Dendritic cell treated with granulocyte-macrophage colony-stimulating factor and Interleukin-4, amounts not matched to agents 40 ng/mL and 50 ng/mL, for 4 days (primary cell): ENCODE measurements around the gene PTBP3.
"Not testable (repeated sequence)": the region's sequence is repeated elsewhere in the genome, so short reads cannot be mapped to it uniquely, and the experiment has no call there.

Experiments used
- H3K27ac Mint-ChIP-seq: one replicate; pipeline ENCODE4 v1.8.0; 2022; ENCODE audit warnings: mild to moderate bottlenecking, mixed read lengths
- H3K27me3 Mint-ChIP-seq: one replicate; pipeline ENCODE4 v1.8.0; 2022; ENCODE audit warnings: mild to moderate bottlenecking, mixed read lengths
- H3K36me3 Mint-ChIP-seq: one replicate; pipeline ENCODE4 v1.8.0; 2022; ENCODE audit warnings: low read depth, mixed read lengths
- H3K4me1 Mint-ChIP-seq: one replicate; pipeline ENCODE4 v1.8.0; 2022; ENCODE audit warnings: low read depth, mixed read lengths
- H3K4me3 Mint-ChIP-seq: one replicate; pipeline ENCODE4 v1.8.0; 2022; ENCODE audit warnings: mild to moderate bottlenecking, moderate library complexity, mixed read lengths
- H3K9me3 Mint-ChIP-seq: one replicate; pipeline ENCODE4 v1.8.0; 2022; ENCODE audit warnings: mixed read lengths
- intact Hi-C: fragments of 100-400 bp; cut with micrococcal nuclease; formaldehyde crosslinking; loops from one replicate; pipeline ENCODE4 v1.15.0; 2022

PTBP3 gene

GRCh38 chr9:112224401-112225289, 108.8 kb downstream of the PTBP3 start:
- intact Hi-C loops, result no loop called here
- H3K4me1 Mint-ChIP-seq, result peaks cover 10% of the 10 kb centered on the region
- H3K27ac Mint-ChIP-seq, result peak overlapping the region; percentile 68
- H3K9me3 Mint-ChIP-seq, result no peaks in the 10 kb centered on the region
- no peak overlapping the region for H3K4me3 Mint-ChIP-seq
- H3K36me3 Mint-ChIP-seq, result peaks cover 91% of the 10 kb centered on the region
- H3K27me3 Mint-ChIP-seq, result no peaks in the 10 kb centered on the region

- no peak overlapping the region for H3K4me3 Mint-ChIP-seq
- no peaks in the 10 kb centered on the region for H3K4me1 Mint-ChIP-seq
- intact Hi-C loops, result loop anchor here (10.0 kb wide), 1 partner anchor 54 kb away; no protein-coding TSS in a partner anchor
- no peaks in the 10 kb centered on the region for H3K27me3 Mint-ChIP-seq
- H3K36me3 Mint-ChIP-seq, result peaks cover 81% of the 10 kb centered on the region
- H3K27ac Mint-ChIP-seq, result no peak overlapping the region
- no peaks in the 10 kb centered on the region for H3K9me3 Mint-ChIP-seq
Measured at GRCh38 chr9:112218908-112219307, 114.5 kb downstream of the PTBP3 start.

GRCh38 chr9:112212926-112213325, 120.5 kb downstream of the PTBP3 start:
- H3K27ac Mint-ChIP-seq, result no peak overlapping the region
- H3K36me3 Mint-ChIP-seq, result peaks cover 88% of the 10 kb centered on the region
- no peaks in the 10 kb centered on the region for H3K4me1 Mint-ChIP-seq
- intact Hi-C loops, result loop anchor here (10.0 kb wide), 1 partner anchor 48 kb away; no protein-coding TSS in a partner anchor
- H3K27me3 Mint-ChIP-seq, result no peaks in the 10 kb centered on the region
- peaks cover 17% of the 10 kb centered on the region for H3K9me3 Mint-ChIP-seq
- no peak overlapping the region for H3K4me3 Mint-ChIP-seq

GRCh38 chr9:112207451-112207850, 126.0 kb downstream of the PTBP3 start:
- H3K27me3 Mint-ChIP-seq, result no peaks in the 10 kb centered on the region
- H3K9me3 Mint-ChIP-seq, result peaks cover 24% of the 10 kb centered on the region
- H3K4me3 Mint-ChIP-seq, result no peak overlapping the region
- no peak overlapping the region for H3K27ac Mint-ChIP-seq
- no peaks in the 10 kb centered on the region for H3K4me1 Mint-ChIP-seq
- intact Hi-C loops, result no loop called here
- H3K36me3 Mint-ChIP-seq, result peaks cover 89% of the 10 kb centered on the region

- no peak overlapping the region for H3K27ac Mint-ChIP-seq
- H3K27me3 Mint-ChIP-seq, result no peaks in the 10 kb centered on the region
- H3K4me3 Mint-ChIP-seq, result no peak overlapping the region
- peaks cover 13% of the 10 kb centered on the region for H3K9me3 Mint-ChIP-seq
- intact Hi-C loops, result no loop called here
- H3K36me3 Mint-ChIP-seq, result peaks cover 50% of the 10 kb centered on the region
- H3K4me1 Mint-ChIP-seq, result no peaks in the 10 kb centered on the region
Measured at GRCh38 chr9:112203536-112203935, 129.9 kb downstream of the PTBP3 start.

- intact Hi-C loops, result no loop called here
Measured at GRCh38 chr9:112200711-112201110, 132.7 kb downstream of the PTBP3 start.

GRCh38 chr9:112198646-112199045, 134.8 kb downstream of the PTBP3 start:
- Mint-ChIP-seq H3K4me3 (no peak overlapping the region), H3K36me3 (peaks cover 9% of the 10 kb centered on the region)
- intact Hi-C loops, result no loop called here

More at GRCh38 chr9:112200711-112201110, 132.7 kb downstream of the PTBP3 start:
- Mint-ChIP-seq H3K36me3 (peaks cover 26% of the 10 kb centered on the region), H3K27me3 (no peaks in the 10 kb centered on the region), H3K4me1 (peaks cover 2% of the 10 kb centered on the region), H3K9me3 (no peaks in the 10 kb centered on the region), H3K27ac (no peak overlapping the region), H3K4me3 (no peak overlapping the region)

GRCh38 chr9:112194969-112195431, 138.4 kb downstream of the PTBP3 start:
- H3K4me1 Mint-ChIP-seq, result peaks cover 10% of the 10 kb centered on the region
- H3K27ac Mint-ChIP-seq, result no peak overlapping the region
- no peaks in the 10 kb centered on the region for H3K9me3 Mint-ChIP-seq
- H3K27me3 Mint-ChIP-seq, result no peaks in the 10 kb centered on the region
- H3K36me3 Mint-ChIP-seq, result no peaks in the 10 kb centered on the region
- intact Hi-C loops, result no loop called here
- no peak overlapping the region for H3K4me3 Mint-ChIP-seq

More at GRCh38 chr9:112198646-112199045, 134.8 kb downstream of the PTBP3 start:
- no peaks in the 10 kb centered on the region for H3K27me3 Mint-ChIP-seq
- H3K4me1 Mint-ChIP-seq, result peaks cover 10% of the 10 kb centered on the region
- no peak overlapping the region for H3K27ac Mint-ChIP-seq
- no peaks in the 10 kb centered on the region for H3K9me3 Mint-ChIP-seq

- Mint-ChIP-seq H3K27ac (no peak overlapping the region), H3K4me1 (peaks cover 10% of the 10 kb centered on the region), H3K36me3 (no peaks in the 10 kb centered on the region), H3K9me3 (no peaks in the 10 kb centered on the region), H3K4me3 (no peak overlapping the region), H3K27me3 (no peaks in the 10 kb centered on the region)
- intact Hi-C loops, result no loop called here
Measured at GRCh38 chr9:112193572-112194288, 139.7 kb downstream of the PTBP3 start.

GRCh38 chr9:112190320-112190719, 143.1 kb downstream of the PTBP3 start:
- intact Hi-C loops, H3K9me3 Mint-ChIP-seq, H3K27me3 Mint-ChIP-seq, H3K36me3 Mint-ChIP-seq, H3K4me3 Mint-ChIP-seq, H3K27ac Mint-ChIP-seq, H3K4me1 Mint-ChIP-seq: not testable (repeated sequence)

- Mint-ChIP-seq H3K4me3 (no peak overlapping the region), H3K9me3 (no peaks in the 10 kb centered on the region), H3K4me1 (no peaks in the 10 kb centered on the region), H3K27me3 (no peaks in the 10 kb centered on the region), H3K27ac (no peak overlapping the region), H3K36me3 (no peaks in the 10 kb centered on the region)
- intact Hi-C loops, result no loop called here
Measured at GRCh38 chr9:112188884-112189283, 144.5 kb downstream of the PTBP3 start.

GRCh38 chr9:112187404-112187803, 146.0 kb downstream of the PTBP3 start:
- no peak overlapping the region for H3K4me3 Mint-ChIP-seq
- H3K27me3 Mint-ChIP-seq, result no peaks in the 10 kb centered on the region
- no peaks in the 10 kb centered on the region for H3K36me3 Mint-ChIP-seq
- H3K4me1 Mint-ChIP-seq, result peaks cover 6% of the 10 kb centered on the region
- H3K27ac Mint-ChIP-seq, result no peak overlapping the region
- intact Hi-C loops, result no loop called here
- peaks cover 9% of the 10 kb centered on the region for H3K9me3 Mint-ChIP-seq

- intact Hi-C loops, result no loop called here
- peaks cover 9% of the 10 kb centered on the region for H3K9me3 Mint-ChIP-seq
- H3K27ac Mint-ChIP-seq, result no peak overlapping the region
- H3K36me3 Mint-ChIP-seq, result no peaks in the 10 kb centered on the region
- peaks cover 9% of the 10 kb centered on the region for H3K4me1 Mint-ChIP-seq
- H3K4me3 Mint-ChIP-seq, result no peak overlapping the region
- no peaks in the 10 kb centered on the region for H3K27me3 Mint-ChIP-seq
Measured at GRCh38 chr9:112186695-112187094, 146.7 kb downstream of the PTBP3 start.

GRCh38 chr9:112184946-112185345, 148.5 kb downstream of the PTBP3 start:
- H3K27me3 Mint-ChIP-seq, result no peaks in the 10 kb centered on the region
- H3K36me3 Mint-ChIP-seq, result no peaks in the 10 kb centered on the region
- intact Hi-C loops, result no loop called here
- H3K9me3 Mint-ChIP-seq, result peaks cover 9% of the 10 kb centered on the region
- H3K27ac Mint-ChIP-seq, result no peak overlapping the region
- no peak overlapping the region for H3K4me3 Mint-ChIP-seq
- peaks cover 25% of the 10 kb centered on the region for H3K4me1 Mint-ChIP-seq
